ENCODE results near the gene KLHDC7B.
"Not testable (repeated sequence)": the region's sequence is repeated elsewhere in the genome, so short reads cannot be mapped to it uniquely, and the experiment has no call there.

The KLHDC7B gene

DNA sequence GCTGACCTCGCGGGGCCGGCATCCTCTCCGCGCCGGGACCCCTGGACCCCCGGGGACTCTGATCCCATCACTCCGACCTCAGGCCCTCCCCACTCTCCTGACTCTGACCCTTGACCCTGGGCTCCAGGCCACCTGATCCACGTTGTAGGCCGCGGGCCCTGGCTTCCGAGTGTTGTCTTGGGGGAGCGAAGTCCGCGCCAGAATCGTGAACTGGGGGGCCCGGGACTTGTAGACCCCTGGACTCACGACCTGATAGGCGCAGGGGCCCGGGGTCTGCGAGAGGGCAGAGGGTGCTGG is 15.2 kb upstream of the KLHDC7B start:
- TF ChIP-seq, protein P1, sequence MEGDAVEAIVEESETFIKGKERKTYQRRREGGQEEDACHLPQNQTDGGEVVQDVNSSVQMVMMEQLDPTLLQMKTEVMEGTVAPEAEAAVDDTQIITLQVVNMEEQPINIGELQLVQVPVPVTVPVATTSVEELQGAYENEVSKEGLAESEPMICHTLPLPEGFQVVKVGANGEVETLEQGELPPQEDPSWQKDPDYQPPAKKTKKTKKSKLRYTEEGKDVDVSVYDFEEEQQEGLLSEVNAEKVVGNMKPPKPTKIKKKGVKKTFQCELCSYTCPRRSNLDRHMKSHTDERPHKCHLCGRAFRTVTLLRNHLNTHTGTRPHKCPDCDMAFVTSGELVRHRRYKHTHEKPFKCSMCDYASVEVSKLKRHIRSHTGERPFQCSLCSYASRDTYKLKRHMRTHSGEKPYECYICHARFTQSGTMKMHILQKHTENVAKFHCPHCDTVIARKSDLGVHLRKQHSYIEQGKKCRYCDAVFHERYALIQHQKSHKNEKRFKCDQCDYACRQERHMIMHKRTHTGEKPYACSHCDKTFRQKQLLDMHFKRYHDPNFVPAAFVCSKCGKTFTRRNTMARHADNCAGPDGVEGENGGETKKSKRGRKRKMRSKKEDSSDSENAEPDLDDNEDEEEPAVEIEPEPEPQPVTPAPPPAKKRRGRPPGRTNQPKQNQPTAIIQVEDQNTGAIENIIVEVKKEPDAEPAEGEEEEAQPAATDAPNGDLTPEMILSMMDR (IDR thresholded peaks at IDR 0.05; ENCODE audit: low read depth, low read length, missing control alignments): no peak
- in situ Hi-C loops (cut with HindIII; ENCODE audit: low pct_ligation_motif_present, low sequenced_read_pairs): no loop called here
- Histone ChIP-seq H3K27me3 (replicated peaks) (no peaks in the 10 kb centered on the region), H3K4me3 (ENCODE audit: low read depth, low read length) (peak overlapping the region; percentile 43), H3K36me3 (replicated peaks) (no peaks in the 10 kb centered on the region), H3K27ac (peak overlapping the region; percentile 5)
- no peak for DNase-seq

DNA sequence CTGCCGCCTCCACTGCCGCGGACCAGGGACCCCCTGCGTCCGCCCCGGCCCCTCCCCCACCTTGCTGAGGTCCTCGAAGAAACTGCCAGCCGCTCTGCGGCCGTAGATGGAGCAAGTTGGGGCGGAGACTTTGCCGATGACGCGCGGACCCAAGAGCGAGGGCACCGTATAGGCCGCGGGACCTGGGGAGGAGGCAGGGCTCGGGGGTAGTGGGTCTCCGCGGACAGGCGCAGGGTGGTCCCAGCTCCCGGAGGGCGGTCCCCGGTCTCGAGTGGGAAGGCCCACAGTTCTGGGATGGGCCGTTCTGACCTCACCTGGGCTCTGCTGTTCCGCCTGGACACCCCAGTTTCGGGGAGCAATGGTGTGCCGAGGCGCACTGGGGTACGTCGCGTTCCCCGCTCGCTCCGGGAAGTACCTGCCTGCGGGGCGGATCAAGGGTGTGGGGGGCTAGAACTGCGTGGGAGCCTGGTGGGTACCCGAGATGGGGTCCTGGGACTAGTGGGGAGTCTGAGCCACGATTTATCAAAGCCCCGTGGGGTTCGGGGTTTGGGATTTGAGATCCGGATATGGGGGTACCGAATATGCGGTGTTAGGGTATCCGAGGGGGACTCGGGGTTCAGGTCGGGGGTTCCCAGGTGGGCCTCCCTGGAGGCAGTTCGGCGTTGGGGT is 14.7 kb upstream of the KLHDC7B start:
- H3K27me3 ChIP-seq (replicated peaks): no peaks in the 10 kb centered on the region
- no peaks in the 10 kb centered on the region for H3K36me3 ChIP-seq (replicated peaks)
- H3K4me3 ChIP-seq (ENCODE audit: low read depth, low read length): peak overlapping the region; percentile 48
- H3K27ac ChIP-seq: no peak overlapping the region
- DNase-seq: peak; percentile 60
- TF ChIP-seq, protein P1 (IDR thresholded peaks at IDR 0.05; ENCODE audit: low read depth, low read length, missing control alignments): no peak
- in situ Hi-C loops (cut with HindIII; ENCODE audit: low pct_ligation_motif_present, low sequenced_read_pairs): no loop called here

DNA sequence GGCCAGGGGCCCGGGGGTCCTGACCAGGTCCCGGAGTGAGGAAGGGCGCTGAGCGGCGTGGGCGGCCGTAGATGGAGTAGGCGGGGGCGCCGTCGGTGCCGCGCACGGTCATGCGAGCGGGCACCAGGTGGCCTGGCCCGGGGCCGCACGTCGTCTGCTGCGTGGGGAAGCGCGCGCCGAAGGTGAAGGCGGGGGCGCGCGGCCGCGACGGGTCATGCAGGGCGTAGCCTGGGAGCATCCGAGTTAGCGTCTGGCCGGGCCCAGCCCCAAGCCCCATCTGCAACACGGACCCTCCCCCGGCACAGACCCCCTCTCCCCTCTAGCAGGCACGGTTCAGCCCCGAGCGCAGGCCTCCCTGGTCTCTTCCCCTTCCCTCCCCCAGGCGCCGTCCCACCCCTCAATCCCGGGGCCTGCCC is 14.1 kb upstream of the KLHDC7B start:
- Histone ChIP-seq H3K36me3 (replicated peaks) (no peaks in the 10 kb centered on the region), H3K27ac (peak overlapping the region; percentile 34), H3K27me3 (replicated peaks) (no peaks in the 10 kb centered on the region), H3K4me3 (ENCODE audit: low read depth, low read length) (peak overlapping the region; percentile 48)
- TF ChIP-seq, protein P1 (IDR thresholded peaks at IDR 0.05; ENCODE audit: low read depth, low read length, missing control alignments): no peak
- no peak for DNase-seq
- in situ Hi-C loops (cut with HindIII; ENCODE audit: low pct_ligation_motif_present, low sequenced_read_pairs): no loop called here

DNA sequence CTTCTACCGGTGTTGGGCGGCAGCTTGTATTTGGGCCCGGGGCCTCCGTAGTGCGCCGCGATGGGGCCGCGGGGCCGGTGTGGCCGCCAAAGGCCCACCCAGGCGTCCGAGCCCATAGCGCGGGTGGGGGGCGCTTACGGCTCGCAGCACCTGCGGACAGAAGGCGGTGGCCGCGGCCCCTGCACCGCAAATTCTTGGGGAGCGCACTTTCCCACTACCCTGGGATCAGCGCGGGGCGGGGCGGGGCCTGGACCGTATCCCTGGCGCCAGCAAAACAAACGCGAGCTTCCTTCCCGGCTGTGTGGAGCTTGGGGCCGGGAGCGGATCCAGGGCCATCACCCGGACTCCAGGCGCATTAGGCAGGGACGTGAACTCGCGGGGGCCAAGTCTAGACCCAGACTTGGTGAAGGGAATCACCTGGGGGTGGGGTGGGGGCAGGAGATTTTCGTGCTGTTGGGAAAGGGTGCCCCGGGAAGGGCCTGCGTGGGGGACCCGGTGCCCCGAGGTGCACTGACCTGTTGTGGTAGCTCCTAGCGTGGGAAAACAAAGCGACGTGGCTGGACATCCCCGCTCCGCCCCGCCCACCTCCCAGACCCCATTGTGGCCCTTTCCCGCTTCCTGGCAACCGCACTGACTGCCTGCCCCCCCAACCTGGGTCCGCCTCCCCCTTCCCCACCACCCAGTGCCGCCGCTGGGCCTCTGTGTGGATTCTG is 13.6 kb upstream of the KLHDC7B start:
- peak; percentile 57 for DNase-seq
- peak overlapping the region; percentile 48 for H3K4me3 ChIP-seq (ENCODE audit: low read depth, low read length)
- no peaks in the 10 kb centered on the region for H3K27me3 ChIP-seq (replicated peaks)
- TF ChIP-seq, protein P1 (IDR thresholded peaks at IDR 0.05; ENCODE audit: low read depth, low read length, missing control alignments): no peak
- in situ Hi-C loops (cut with HindIII; ENCODE audit: low pct_ligation_motif_present, low sequenced_read_pairs): no loop called here
- H3K36me3 ChIP-seq (replicated peaks): no peaks in the 10 kb centered on the region
- H3K27ac ChIP-seq: peak overlapping the region; percentile 34

DNA sequence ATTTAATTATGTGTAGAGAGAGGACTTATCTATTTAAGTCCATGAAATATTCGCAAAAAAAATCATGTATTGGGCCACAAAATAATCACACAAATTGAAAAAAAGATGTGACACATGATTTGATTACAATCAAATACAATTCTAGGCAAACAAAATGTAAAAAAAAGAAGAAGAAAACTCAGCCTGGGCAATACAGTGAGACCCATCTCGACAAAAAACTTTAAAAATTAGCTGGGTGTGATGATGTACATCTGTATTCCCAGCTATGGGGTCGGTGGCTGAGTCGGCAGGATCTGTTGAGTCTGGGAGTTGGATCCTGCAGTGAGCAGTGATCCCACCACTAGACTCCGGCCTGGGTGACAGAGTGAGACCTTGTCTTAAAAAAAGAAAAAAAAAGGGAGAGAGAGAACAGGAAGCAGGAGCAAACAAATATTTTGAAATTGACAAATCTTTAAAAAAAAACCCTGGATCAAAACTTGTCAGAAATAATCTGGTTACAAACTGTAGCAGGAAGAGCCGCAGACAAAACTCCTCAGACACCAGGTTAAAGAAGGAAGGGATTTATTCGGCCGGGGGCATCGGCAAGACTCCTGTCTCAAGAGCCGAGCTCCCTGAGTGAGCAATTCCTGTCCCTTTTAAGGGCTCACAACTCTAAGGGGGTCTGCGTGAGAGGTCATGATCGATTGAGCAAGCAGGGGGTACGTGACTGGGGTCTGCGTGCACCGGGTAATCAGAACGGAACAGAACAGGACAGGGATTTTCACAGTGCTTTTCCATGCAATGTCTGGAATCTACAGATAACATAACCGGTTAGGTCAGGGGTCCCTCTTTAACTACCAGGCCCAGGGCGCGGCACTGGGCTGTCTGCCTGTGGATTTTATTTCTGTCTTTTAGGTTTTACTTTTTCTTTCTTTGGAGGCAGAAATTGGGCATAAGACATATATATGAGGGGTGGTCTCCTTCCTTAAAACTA is 12.6 kb upstream of the KLHDC7B start:
- in situ Hi-C loops (cut with HindIII; ENCODE audit: low pct_ligation_motif_present, low sequenced_read_pairs): no loop called here
- Histone ChIP-seq H3K4me3 (ENCODE audit: low read depth, low read length) (no peak overlapping the region), H3K27ac (no peak overlapping the region), H3K27me3 (replicated peaks) (no peaks in the 10 kb centered on the region), H3K36me3 (replicated peaks) (no peaks in the 10 kb centered on the region)
- TF ChIP-seq, protein P1 (IDR thresholded peaks at IDR 0.05; ENCODE audit: low read depth, low read length, missing control alignments): no peak
- DNase-seq: no peak

DNA sequence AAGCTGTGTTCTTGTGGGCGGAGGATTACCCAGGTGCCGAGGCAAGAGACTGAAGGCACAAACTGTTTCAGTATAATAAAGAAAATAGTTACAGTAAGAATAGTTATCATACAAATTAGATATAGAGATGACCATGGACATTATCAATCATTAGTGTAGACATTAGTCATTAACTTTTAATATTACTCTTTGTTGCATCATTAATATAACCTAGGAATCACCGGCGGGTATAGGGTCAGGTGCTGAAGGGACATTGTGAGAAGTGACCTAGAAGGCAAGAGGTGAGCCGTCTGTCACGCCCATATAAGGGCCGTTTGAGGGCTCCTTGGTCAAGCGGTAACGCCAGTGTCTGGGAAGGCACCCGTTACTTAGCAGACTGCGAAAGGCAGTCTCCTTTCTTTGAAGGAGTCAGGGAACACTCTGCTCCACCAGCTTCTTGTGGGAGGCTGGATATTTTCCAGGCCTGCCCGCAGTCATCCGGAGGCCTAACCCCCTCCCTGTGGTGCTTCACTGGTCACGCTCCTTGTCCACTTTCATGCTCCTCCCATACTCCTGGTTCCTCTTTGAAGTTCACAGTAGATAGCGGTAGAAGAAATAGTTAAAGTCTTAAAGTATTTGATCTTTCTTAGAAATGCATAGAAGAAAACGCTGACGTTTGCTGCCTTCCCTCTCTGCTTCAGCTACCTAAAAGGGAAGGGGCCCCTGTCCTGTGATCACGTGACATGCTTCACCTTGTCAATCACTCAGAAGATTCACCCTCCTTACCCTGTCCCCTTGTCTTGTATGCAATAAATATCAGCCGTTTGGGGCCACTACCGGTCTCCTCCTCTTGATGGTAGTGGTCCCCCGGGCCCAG is 11.6 kb upstream of the KLHDC7B start:
- DNase-seq; H3K36me3 ChIP-seq (replicated peaks); H3K27ac ChIP-seq; in situ Hi-C loops (cut with HindIII; ENCODE audit: low pct_ligation_motif_present, low sequenced_read_pairs); H3K27me3 ChIP-seq (replicated peaks); H3K4me3 ChIP-seq (ENCODE audit: low read depth, low read length): not testable (repeated sequence)
